Neuronal stem cell (in vitro differentiated cells): Measurements from ENCODE around the gene GMNN.
A peak's percentile ranks its signal among the peaks of the same experiment; 100 is the strongest.

ENCODE experiments used
- DNase-seq: peaks from one replicate; pipeline ENCODE4 v3.0.0-alpha.2; 2013; ENCODE audit warnings: low spot score
- H2AFZ ChIP-seq: one replicate; pipeline ENCODE4 v1.6.1; 2013; ENCODE audit warnings: mild to moderate bottlenecking, low read length, inconsistent platforms
- H2AK5ac ChIP-seq: 2 replicates; pipeline ENCODE4 v1.6.1; 2013; ENCODE audit warnings: low read depth, mild to moderate bottlenecking, inconsistent platforms, low read length, moderate library complexity, mixed read lengths
- H2BK120ac ChIP-seq: 2 replicates; pipeline ENCODE4 v1.6.1; 2013; ENCODE audit warnings: low read depth, mild to moderate bottlenecking, inconsistent platforms, low read length, moderate library complexity, mixed read lengths
- H2BK12ac ChIP-seq: one replicate; pipeline ENCODE4 v1.6.1; 2013; ENCODE audit warnings: low read length, inconsistent platforms
- H2BK15ac ChIP-seq: 2 replicates; pipeline ENCODE4 v1.6.1; 2013; ENCODE audit warnings: mild to moderate bottlenecking, low read length, inconsistent platforms, mixed read lengths
- H2BK5ac ChIP-seq: one replicate; pipeline ENCODE4 v1.6.1; 2013; ENCODE audit warnings: inconsistent platforms, mild to moderate bottlenecking, low read length, moderate library complexity
- H3K14ac ChIP-seq: one replicate; pipeline ENCODE4 v1.6.1; 2013; ENCODE audit warnings: low read length, inconsistent platforms
- H3K18ac ChIP-seq: 2 replicates; pipeline ENCODE4 v1.6.1; 2013; ENCODE audit warnings: low read length, inconsistent platforms
- H3K23ac ChIP-seq: 2 replicates; pipeline ENCODE4 v1.6.1; 2013; ENCODE audit warnings: low read depth, mild to moderate bottlenecking, mixed read lengths, low read length, inconsistent platforms; ENCODE audit not compliant: poor library complexity
- H3K27ac ChIP-seq: replicated peaks from 3 replicates; pipeline ENCODE4 v1.5.1; 2013; ENCODE audit warnings: low read length, inconsistent platforms
- H3K27me3 ChIP-seq, 3 experiments: 2 replicates each; pipeline ENCODE4 v1.6.1; 2013; ENCODE audit warnings: low read length in 3 of 3, mild to moderate bottlenecking in 2 of 3, inconsistent platforms in 1 of 3, low read depth in 1 of 3, mixed read lengths in 1 of 3, moderate library complexity in 1 of 3; ENCODE audit not compliant: control insufficient read depth in 3 of 3, insufficient read depth in 3 of 3
- H3K36me3 ChIP-seq, 2 donors: replicated peaks in 1 of 2; 2 replicates each; pipeline ENCODE4 v1.6.1; 2013; ENCODE audit warnings: low read length in 2 of 2; ENCODE audit not compliant: control insufficient read depth in 2 of 2, insufficient read depth in 2 of 2
- H3K4ac ChIP-seq: 2 replicates; pipeline ENCODE4 v1.6.1; 2013; ENCODE audit warnings: inconsistent platforms, mild to moderate bottlenecking, low read length, moderate library complexity
- H3K4me1 ChIP-seq, 2 donors: 1 replicate in 1 of 2; 2 replicates in 1 of 2; pipeline ENCODE4 v1.6.1; 2013; ENCODE audit warnings: low read length in 2 of 2, low read depth in 1 of 2; ENCODE audit not compliant: control insufficient read depth in 2 of 2, insufficient read depth in 1 of 2
- H3K4me2 ChIP-seq: one replicate; pipeline ENCODE4 v1.6.1; 2013; ENCODE audit warnings: mild to moderate bottlenecking, low read length, inconsistent platforms; ENCODE audit not compliant: insufficient read depth, poor library complexity, severe bottlenecking
- H3K4me3 ChIP-seq, 2 donors: 2 replicates each; pipeline ENCODE4 v1.5.1; 2013; ENCODE audit warnings: low read length in 2 of 2, mild to moderate bottlenecking in 2 of 2, inconsistent platforms in 1 of 2, moderate library complexity in 1 of 2
- H3K79me1 ChIP-seq: one replicate; pipeline ENCODE4 v1.6.1; 2013; ENCODE audit warnings: low read depth, mild to moderate bottlenecking, inconsistent platforms, low read length, moderate library complexity
- H3K9ac ChIP-seq: one replicate; pipeline ENCODE4 v1.6.1; 2013; ENCODE audit warnings: mild to moderate bottlenecking, low read depth, low read length, inconsistent platforms; ENCODE audit not compliant: poor library complexity
- H3K9me3 ChIP-seq, 2 donors: replicated peaks in 1 of 2; 2 replicates each; pipeline versions ENCODE3 to v1.6.1; 2013; ENCODE audit warnings: low read length in 2 of 2, mild to moderate bottlenecking in 2 of 2, inconsistent platforms in 1 of 2, low read depth in 1 of 2, mixed read lengths in 1 of 2, moderate library complexity in 1 of 2; ENCODE audit not compliant: control insufficient read depth in 2 of 2, insufficient read depth in 1 of 2
- H4K8ac ChIP-seq: one replicate; pipeline ENCODE4 v1.6.1; 2013; ENCODE audit warnings: low read depth, mild to moderate bottlenecking, inconsistent platforms, low read length, moderate library complexity
- H4K91ac ChIP-seq: one replicate; pipeline ENCODE4 v1.6.1; 2013; ENCODE audit warnings: low read length, low read depth, mild to moderate bottlenecking, inconsistent platforms; ENCODE audit not compliant: poor library complexity
- WGBS, 2 donors: extraction: QIAGEN DNeasy Blood & Tissue Kit; methylation state at CpG; one replicate each; pipeline ENCODE4 v1.1.7; 2013; ENCODE audit warnings: missing lambda C conversion rate in 2 of 2, mixed read lengths in 1 of 2; ENCODE audit not compliant: insufficient read length in 2 of 2, insufficient replicate concordance in 1 of 2; ENCODE audit errors: extremely low coverage in 2 of 2; 5-methylcytosine and 5-hydroxymethylcytosine counted together

GMNN gene

GRCh38 chr6:24760210-24760609 lies 14.5 kb upstream of the GMNN start:
- no peak overlapping the region for H2BK12ac ChIP-seq
- no peak overlapping the region for H3K14ac ChIP-seq
- peaks cover 0 to 5% of the 10 kb centered on the region in 2 donors for H3K4me1 ChIP-seq
- no peak overlapping the region for H3K27ac ChIP-seq
- H3K27me3 ChIP-seq = no peaks in the 10 kb centered on the region
- H3K4me3 ChIP-seq = no peak overlapping the region
- WGBS, 2 donors = no CpG with 5 or more reads among the region's 5 CpGs
- H3K9ac ChIP-seq = no peak overlapping the region
- H2AK5ac ChIP-seq = no peak overlapping the region
- H2BK120ac ChIP-seq = no peak overlapping the region
- no peak overlapping the region for H3K4ac ChIP-seq
- H2BK5ac ChIP-seq = no peak overlapping the region
- H3K23ac ChIP-seq = no peak overlapping the region
- no peak overlapping the region for H4K91ac ChIP-seq
- no peaks in the 10 kb centered on the region for H3K36me3 ChIP-seq
- no peaks in the 10 kb centered on the region for H3K79me1 ChIP-seq
- no peak overlapping the region for H3K18ac ChIP-seq
- H4K8ac ChIP-seq = no peak overlapping the region
- no peak overlapping the region for H3K4me2 ChIP-seq
- no peak overlapping the region for H2AFZ ChIP-seq
- H3K9me3 ChIP-seq = no peaks in the 10 kb centered on the region
- DNase-seq = no peak
- H2BK15ac ChIP-seq = no peak overlapping the region

- Histone ChIP-seq H3K79me1 (no peaks in the 10 kb centered on the region), H3K18ac (peak overlapping the region; percentile 93), H2BK15ac (no peak overlapping the region), H3K4me3 (no peak overlapping the region), H3K36me3 (no peaks in the 10 kb centered on the region), H3K14ac (no peak overlapping the region), H2BK5ac (peak overlapping the region; percentile 71), H3K9me3 (no peaks in the 10 kb centered on the region), H3K23ac (peak overlapping the region; percentile 8), H2BK120ac (no peak overlapping the region), H3K9ac (no peak overlapping the region), H3K4me1 (peaks cover 0 to 5% of the 10 kb centered on the region in 2 donors), H4K8ac (no peak overlapping the region), H2AK5ac (peak overlapping the region; percentile 47), H3K27ac (no peak overlapping the region), H3K4me2 (no peak overlapping the region), H2BK12ac (no peak overlapping the region), H2AFZ (peak overlapping the region; percentile 71), H4K91ac (no peak overlapping the region), H3K4ac (no peak overlapping the region), H3K27me3 (no peaks in the 10 kb centered on the region)
- WGBS, 2 donors = no CpG with 5 or more reads among the region's 17 CpGs
- DNase-seq = no peak
These were observed 13.4 kb upstream of the GMNN start for GRCh38 chr6:24761193-24761835.

DNA sequence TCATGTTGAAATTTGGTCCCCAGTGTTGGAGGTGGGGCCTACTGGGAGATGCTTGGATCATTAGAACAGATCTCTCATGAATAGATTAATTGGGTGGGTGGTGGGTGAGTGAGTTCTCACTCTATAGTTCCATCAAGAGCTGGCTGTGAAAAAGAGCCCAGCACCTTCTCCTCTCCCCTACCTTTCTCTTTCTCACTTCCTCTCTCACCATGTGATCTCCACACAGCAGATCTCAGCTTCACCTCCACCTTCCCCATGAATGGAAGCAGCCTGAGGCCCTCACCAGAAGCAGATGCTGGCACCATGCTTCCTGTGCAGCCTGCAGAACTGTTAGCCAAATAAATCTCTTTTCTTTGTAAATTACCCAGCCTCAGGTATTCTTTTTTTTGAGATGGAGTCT lies 12.9 kb upstream of the GMNN start:
- no peak overlapping the region for H3K27ac ChIP-seq
- no peak for DNase-seq
- no peak overlapping the region for H2AK5ac ChIP-seq
- H3K4me3 ChIP-seq = no peak overlapping the region
- H3K4me2 ChIP-seq = no peak overlapping the region
- no peaks in the 10 kb centered on the region for H3K9me3 ChIP-seq
- no peak overlapping the region for H2BK15ac ChIP-seq
- no peak overlapping the region for H2BK12ac ChIP-seq
- no peak overlapping the region for H4K91ac ChIP-seq
- peak overlapping the region; percentile 71 for H2AFZ ChIP-seq
- no peak overlapping the region for H4K8ac ChIP-seq
- H3K23ac ChIP-seq = no peak overlapping the region
- H3K4me1 ChIP-seq = peaks cover 0 to 5% of the 10 kb centered on the region in 2 donors
- H3K14ac ChIP-seq = no peak overlapping the region
- no peak overlapping the region for H3K4ac ChIP-seq
- H3K79me1 ChIP-seq = no peaks in the 10 kb centered on the region
- no peaks in the 10 kb centered on the region for H3K27me3 ChIP-seq
- H2BK5ac ChIP-seq = no peak overlapping the region
- H2BK120ac ChIP-seq = no peak overlapping the region
- H3K36me3 ChIP-seq = no peaks in the 10 kb centered on the region
- no peak overlapping the region for H3K18ac ChIP-seq
- no peak overlapping the region for H3K9ac ChIP-seq

DNA sequence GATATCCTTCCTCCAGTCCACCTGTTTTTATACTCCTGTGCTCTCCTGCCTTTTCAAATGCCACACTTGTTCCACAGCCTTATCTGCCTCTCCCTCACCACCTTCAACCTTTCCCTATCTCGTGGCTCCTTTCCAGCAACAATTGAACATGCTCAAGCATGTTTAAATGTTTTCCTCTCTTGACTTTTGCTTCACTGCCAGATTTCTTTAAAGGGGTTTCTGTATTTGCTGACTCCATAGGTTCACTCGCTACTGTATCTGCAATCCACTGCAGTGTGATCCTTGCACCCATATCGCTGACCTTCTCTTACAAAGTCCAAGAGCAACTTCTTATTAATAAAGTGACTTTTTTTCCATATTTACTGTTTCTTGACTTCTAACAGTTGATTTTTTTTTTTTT lies 11.2 kb upstream of the GMNN start:
- H3K18ac ChIP-seq = no peak overlapping the region
- no peaks in the 10 kb centered on the region for H3K27me3 ChIP-seq
- no peak overlapping the region for H3K23ac ChIP-seq
- H3K9ac ChIP-seq = no peak overlapping the region
- H3K4me2 ChIP-seq = no peak overlapping the region
- H3K14ac ChIP-seq = no peak overlapping the region
- no CpG with 5 or more reads among the region's 3 CpGs for WGBS, 2 donors
- H2AK5ac ChIP-seq = no peak overlapping the region
- H2BK15ac ChIP-seq = no peak overlapping the region
- H3K9me3 ChIP-seq = no peaks in the 10 kb centered on the region
- H2BK5ac ChIP-seq = no peak overlapping the region
- H3K4me1 ChIP-seq = peaks cover 0 to 4% of the 10 kb centered on the region in 2 donors
- no peaks in the 10 kb centered on the region for H3K36me3 ChIP-seq
- no peak for DNase-seq
- no peak overlapping the region for H4K91ac ChIP-seq
- no peak overlapping the region for H3K4ac ChIP-seq
- no peak overlapping the region for H2AFZ ChIP-seq
- no peaks in the 10 kb centered on the region for H3K79me1 ChIP-seq
- no peak overlapping the region for H2BK12ac ChIP-seq
- H2BK120ac ChIP-seq = no peak overlapping the region
- H4K8ac ChIP-seq = no peak overlapping the region
- H3K27ac ChIP-seq = no peak overlapping the region
- no peak overlapping the region for H3K4me3 ChIP-seq
